Brain microvascular endothelial cell (primary cell): Measurements from ENCODE around the gene MISP3.

Experiments used
- DNase-seq: peaks from one replicate; pipeline ENCODE4 v3.0.0-alpha.2; 2020
- H3K27ac ChIP-seq: fragments of 250-450 bp; sonication (Bioruptor Pico); 2 replicates; pipeline ENCODE4 v1.5.1; 2020; ENCODE audit warnings: mild to moderate bottlenecking, moderate library complexity
- H3K27me3 ChIP-seq: fragments of 250-450 bp; sonication (Bioruptor Pico); replicated peaks from 2 replicates; pipeline ENCODE4 v1.5.1; 2020; ENCODE audit warnings: mild to moderate bottlenecking
- H3K36me3 ChIP-seq: fragments of 250-450 bp; sonication (Bioruptor Pico); replicated peaks from 2 replicates; pipeline ENCODE4 v1.5.1; 2020; ENCODE audit warnings: mild to moderate bottlenecking
- H3K4me3 ChIP-seq: 2 replicates; pipeline ENCODE4 v1.5.1; 2011; ENCODE audit warnings: low read depth, mild to moderate bottlenecking, control low read depth, low read length, moderate library complexity
- in situ Hi-C: cut with HindIII; loops from 2 replicates; pipeline ENCODE4 v1.10.0; 2017; ENCODE audit warnings: low sequenced_read_pairs, low pct_ligation_motif_present
- TF ChIP-seq, protein P1 (sequence below): IDR thresholded peaks from 2 replicates; pipeline ENCODE4 v1.5.1; 2011; ENCODE audit warnings: low read depth, mild to moderate bottlenecking, moderate library complexity, low read length, control low read depth, inconsistent platforms; ENCODE audit errors: missing control alignments

Gene MISP3

GRCh38 chr19:14101003-14101545, 28.5 kb downstream of the MISP3 start:
- DNase-seq, result no peak
- Histone ChIP-seq H3K36me3 (peaks cover 45% of the 10 kb centered on the region), H3K27ac (no peak overlapping the region), H3K27me3 (no peaks in the 10 kb centered on the region), H3K4me3 (no peak overlapping the region)
- in situ Hi-C loops, result no loop called here
- TF ChIP-seq, protein P1, sequence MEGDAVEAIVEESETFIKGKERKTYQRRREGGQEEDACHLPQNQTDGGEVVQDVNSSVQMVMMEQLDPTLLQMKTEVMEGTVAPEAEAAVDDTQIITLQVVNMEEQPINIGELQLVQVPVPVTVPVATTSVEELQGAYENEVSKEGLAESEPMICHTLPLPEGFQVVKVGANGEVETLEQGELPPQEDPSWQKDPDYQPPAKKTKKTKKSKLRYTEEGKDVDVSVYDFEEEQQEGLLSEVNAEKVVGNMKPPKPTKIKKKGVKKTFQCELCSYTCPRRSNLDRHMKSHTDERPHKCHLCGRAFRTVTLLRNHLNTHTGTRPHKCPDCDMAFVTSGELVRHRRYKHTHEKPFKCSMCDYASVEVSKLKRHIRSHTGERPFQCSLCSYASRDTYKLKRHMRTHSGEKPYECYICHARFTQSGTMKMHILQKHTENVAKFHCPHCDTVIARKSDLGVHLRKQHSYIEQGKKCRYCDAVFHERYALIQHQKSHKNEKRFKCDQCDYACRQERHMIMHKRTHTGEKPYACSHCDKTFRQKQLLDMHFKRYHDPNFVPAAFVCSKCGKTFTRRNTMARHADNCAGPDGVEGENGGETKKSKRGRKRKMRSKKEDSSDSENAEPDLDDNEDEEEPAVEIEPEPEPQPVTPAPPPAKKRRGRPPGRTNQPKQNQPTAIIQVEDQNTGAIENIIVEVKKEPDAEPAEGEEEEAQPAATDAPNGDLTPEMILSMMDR, result no peak

GRCh38 chr19:14102102-14102696, 29.6 kb downstream of the MISP3 start:
- in situ Hi-C loops, result no loop called here
- H3K27me3 ChIP-seq, result no peaks in the 10 kb centered on the region
- TF ChIP-seq, protein P1, result no peak
- H3K27ac ChIP-seq, result no peak overlapping the region
- DNase-seq, result no peak
- H3K36me3 ChIP-seq, result peaks cover 44% of the 10 kb centered on the region
- H3K4me3 ChIP-seq, result no peak overlapping the region

GRCh38 chr19:14102756-14103155, 30.2 kb downstream of the MISP3 start:
- H3K36me3 ChIP-seq, result peaks cover 42% of the 10 kb centered on the region
- H3K27me3 ChIP-seq, result no peaks in the 10 kb centered on the region
- in situ Hi-C loops, result no loop called here
- TF ChIP-seq, protein P1, result no peak
- H3K27ac ChIP-seq, result no peak overlapping the region
- DNase-seq, result no peak
- no peak overlapping the region for H3K4me3 ChIP-seq

DNA sequence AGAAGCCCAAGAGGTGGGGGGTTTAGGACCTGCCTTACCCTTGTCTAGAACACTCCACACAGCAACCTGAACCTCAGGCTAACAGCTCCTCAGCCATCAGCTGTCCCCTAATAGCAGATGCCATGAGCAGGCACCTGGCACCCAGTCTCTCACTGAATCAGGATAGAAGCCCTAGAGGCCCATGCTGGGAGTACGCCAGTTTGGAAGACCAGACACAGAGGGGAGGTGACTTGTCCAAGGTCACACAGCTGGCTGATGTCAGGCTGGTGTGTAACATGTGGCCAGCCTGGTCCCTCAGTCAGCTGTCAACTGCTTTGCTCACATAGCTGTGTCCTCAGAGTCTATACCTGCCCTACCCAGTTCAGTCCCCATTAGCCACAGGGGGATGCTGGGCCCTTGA, 30.7 kb downstream of the MISP3 start:
- H3K36me3 ChIP-seq, result peaks cover 40% of the 10 kb centered on the region
- H3K4me3 ChIP-seq, result no peak overlapping the region
- in situ Hi-C loops, result no loop called here

GRCh38 chr19:14105680-14106079, 33.1 kb downstream of the MISP3 start:
- peaks cover 33% of the 10 kb centered on the region for H3K36me3 ChIP-seq
- H3K27me3 ChIP-seq, result no peaks in the 10 kb centered on the region
- H3K4me3 ChIP-seq, result no peak overlapping the region
- H3K27ac ChIP-seq, result no peak overlapping the region
- TF ChIP-seq, protein P1, result no peak
- in situ Hi-C loops, result no loop called here
- no peak for DNase-seq

More for the DNA sequence above, 30.7 kb downstream of the MISP3 start:
- TF ChIP-seq, protein P1, result no peak
- DNase-seq, result no peak
- Histone ChIP-seq H3K27ac (no peak overlapping the region), H3K27me3 (no peaks in the 10 kb centered on the region)

- H3K36me3 ChIP-seq, result peaks cover 27% of the 10 kb centered on the region
- H3K27ac ChIP-seq, result no peak overlapping the region
- in situ Hi-C loops, result no loop called here
Observed at GRCh38 chr19:14106840-14107239, 34.3 kb downstream of the MISP3 start.

More at GRCh38 chr19:14106840-14107239, 34.3 kb downstream of the MISP3 start:
- Histone ChIP-seq H3K4me3 (no peak overlapping the region), H3K27me3 (no peaks in the 10 kb centered on the region)
- TF ChIP-seq, protein P1, result no peak
- DNase-seq, result no peak
